ENCODE measurements around the gene PTPRK.

- TF ChIP-seq CTCF (IDR thresholded peaks at IDR 0.05) (no peak), POLR2A (IDR thresholded peaks at IDR 0.05) (no peak)
These were observed 352.2 kb downstream of the PTPRK start for GRCh38 chr6:128168244-128168643.
